PFSK-1 (cell line): ENCODE data around the gene LRFN2.

Experiments used
- FOXP2 ChIP-seq: optimal IDR thresholded peaks from 2 replicates; pipeline ENCODE3; 2011; ENCODE audit warnings: borderline replicate concordance, control low read depth, inconsistent platforms; ENCODE audit not compliant: insufficient read depth; ENCODE audit errors: extremely low read length, extremely low read depth
- POLR2AphosphoS5 ChIP-seq: IDR thresholded peaks from 2 replicates; pipeline ENCODE4 v1.6.1; 2012; ENCODE audit warnings: low read depth, mild to moderate bottlenecking, control low read depth, low read length, moderate library complexity
- SIN3A ChIP-seq: IDR thresholded peaks from 2 replicates; pipeline ENCODE4 v1.6.1; 2012; ENCODE audit warnings: mild to moderate bottlenecking, low read length, moderate library complexity, borderline replicate concordance; ENCODE audit not compliant: insufficient read depth
- TAF1 ChIP-seq: IDR thresholded peaks from 2 replicates; pipeline ENCODE4 v1.6.1; 2012; ENCODE audit warnings: low read length, control low read depth, borderline replicate concordance; ENCODE audit not compliant: insufficient read depth
- TF ChIP-seq, protein P1 (sequence below), 2 experiments: IDR thresholded peaks; 2 replicates each; pipeline versions ENCODE4 v1.6.1 to v1.8.0; 2011 to 2012; ENCODE audit warnings: low read depth in 2 of 2, low read length in 2 of 2, control low read depth in 1 of 2, inconsistent platforms in 1 of 2, mild to moderate bottlenecking in 1 of 2, moderate library complexity in 1 of 2; ENCODE audit not compliant: insufficient read depth in 1 of 2

The LRFN2 gene

GRCh38 chr6:40349123-40349900 is 237.9 kb downstream of the LRFN2 start:
- no peak for TF ChIP-seq POLR2AphosphoS5
- no peak for TF ChIP-seq TAF1
- TF ChIP-seq, protein P1, sequence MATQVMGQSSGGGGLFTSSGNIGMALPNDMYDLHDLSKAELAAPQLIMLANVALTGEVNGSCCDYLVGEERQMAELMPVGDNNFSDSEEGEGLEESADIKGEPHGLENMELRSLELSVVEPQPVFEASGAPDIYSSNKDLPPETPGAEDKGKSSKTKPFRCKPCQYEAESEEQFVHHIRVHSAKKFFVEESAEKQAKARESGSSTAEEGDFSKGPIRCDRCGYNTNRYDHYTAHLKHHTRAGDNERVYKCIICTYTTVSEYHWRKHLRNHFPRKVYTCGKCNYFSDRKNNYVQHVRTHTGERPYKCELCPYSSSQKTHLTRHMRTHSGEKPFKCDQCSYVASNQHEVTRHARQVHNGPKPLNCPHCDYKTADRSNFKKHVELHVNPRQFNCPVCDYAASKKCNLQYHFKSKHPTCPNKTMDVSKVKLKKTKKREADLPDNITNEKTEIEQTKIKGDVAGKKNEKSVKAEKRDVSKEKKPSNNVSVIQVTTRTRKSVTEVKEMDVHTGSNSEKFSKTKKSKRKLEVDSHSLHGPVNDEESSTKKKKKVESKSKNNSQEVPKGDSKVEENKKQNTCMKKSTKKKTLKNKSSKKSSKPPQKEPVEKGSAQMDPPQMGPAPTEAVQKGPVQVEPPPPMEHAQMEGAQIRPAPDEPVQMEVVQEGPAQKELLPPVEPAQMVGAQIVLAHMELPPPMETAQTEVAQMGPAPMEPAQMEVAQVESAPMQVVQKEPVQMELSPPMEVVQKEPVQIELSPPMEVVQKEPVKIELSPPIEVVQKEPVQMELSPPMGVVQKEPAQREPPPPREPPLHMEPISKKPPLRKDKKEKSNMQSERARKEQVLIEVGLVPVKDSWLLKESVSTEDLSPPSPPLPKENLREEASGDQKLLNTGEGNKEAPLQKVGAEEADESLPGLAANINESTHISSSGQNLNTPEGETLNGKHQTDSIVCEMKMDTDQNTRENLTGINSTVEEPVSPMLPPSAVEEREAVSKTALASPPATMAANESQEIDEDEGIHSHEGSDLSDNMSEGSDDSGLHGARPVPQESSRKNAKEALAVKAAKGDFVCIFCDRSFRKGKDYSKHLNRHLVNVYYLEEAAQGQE (IDR thresholded peaks at IDR 0.05; ENCODE audit: insufficient read depth in 1 of 2, low read depth in 2 of 2, low read length in 2 of 2), result 0 out of 4 replicates have a peak, but pooled peaks of 1 of the 2 experiments have one; percentile 4
- no peak for TF ChIP-seq FOXP2
- TF ChIP-seq SIN3A, result no peak

DNA sequence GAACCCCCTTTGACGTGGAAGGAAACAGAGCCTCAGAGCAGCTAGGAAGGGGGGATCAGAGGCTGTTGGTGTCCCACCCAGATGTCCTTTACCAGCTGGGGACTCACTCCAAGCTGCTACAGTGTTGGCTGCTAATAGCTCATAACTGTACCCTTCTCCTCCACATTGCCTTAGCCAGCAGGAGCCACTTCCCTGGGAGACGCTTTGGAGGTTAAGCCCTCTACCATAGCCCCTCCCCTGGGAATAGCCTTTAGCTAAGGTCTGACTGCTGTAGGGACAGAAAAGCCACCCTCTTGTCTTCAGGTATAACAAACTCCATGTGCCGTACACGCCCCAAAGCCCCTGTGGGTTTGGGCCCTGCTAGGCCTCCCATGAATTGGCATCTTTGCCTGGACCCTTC is 238.6 kb downstream of the LRFN2 start:
- TF ChIP-seq TAF1 (no peak), POLR2AphosphoS5 (no peak), FOXP2 (no peak), SIN3A (no peak)

DNA sequence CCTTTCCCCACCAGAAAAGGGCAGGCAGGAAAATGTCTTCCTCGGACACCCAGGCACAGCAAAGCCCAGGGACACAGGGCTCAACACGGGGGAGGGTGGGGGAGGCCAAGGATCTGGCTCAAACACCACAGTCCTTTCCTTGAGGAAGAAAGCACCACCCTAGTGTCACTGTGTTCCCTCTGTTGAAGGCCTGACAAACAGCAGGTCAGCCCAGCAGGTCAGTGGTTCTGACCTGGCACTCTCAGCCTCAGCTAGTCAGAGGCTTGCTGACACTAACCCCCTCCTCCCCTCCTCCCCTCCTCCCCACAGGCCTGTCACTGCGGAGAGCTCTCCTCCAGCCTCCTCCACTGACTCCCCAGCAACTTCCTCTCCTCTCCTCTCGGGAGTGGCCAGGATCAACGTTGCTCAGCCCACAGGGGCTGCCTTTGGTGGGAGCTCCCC is 239.6 kb downstream of the LRFN2 start:
- no peak for TF ChIP-seq POLR2AphosphoS5

DNA sequence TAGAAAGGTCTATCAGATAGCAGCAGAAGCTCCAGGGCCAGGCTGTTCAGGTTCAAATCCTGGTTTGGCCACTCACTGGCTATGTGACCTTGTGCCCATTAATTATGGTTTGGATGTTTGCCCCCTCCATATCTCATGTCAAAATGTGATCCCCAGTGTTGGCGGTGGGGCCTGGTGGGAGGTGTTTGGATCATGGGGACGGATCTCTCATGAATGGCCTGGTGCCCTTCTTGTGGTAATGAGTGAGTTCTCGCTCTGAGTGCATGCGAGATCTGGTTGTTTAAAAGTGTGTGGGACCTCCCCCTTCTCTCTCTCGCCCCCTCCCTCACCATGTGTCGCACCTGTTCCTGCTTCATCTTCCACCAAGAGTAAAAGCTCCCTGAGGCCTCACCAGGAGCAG is 240.9 kb downstream of the LRFN2 start:
- TF ChIP-seq TAF1 (no peak), FOXP2 (no peak), POLR2AphosphoS5 (no peak), SIN3A (no peak)
- TF ChIP-seq, protein P1 (IDR thresholded peaks at IDR 0.05; ENCODE audit: insufficient read depth in 1 of 2, low read depth in 2 of 2, low read length in 2 of 2), result no peak

GRCh38 chr6:40344566-40345167 is 242.5 kb downstream of the LRFN2 start:
- no peak for TF ChIP-seq TAF1
- no peak for TF ChIP-seq POLR2AphosphoS5
- TF ChIP-seq, protein P1 (IDR thresholded peaks at IDR 0.05; ENCODE audit: insufficient read depth in 1 of 2, low read depth in 2 of 2, low read length in 2 of 2), result no peak
- TF ChIP-seq SIN3A, result no peak
- TF ChIP-seq FOXP2, result no peak

DNA sequence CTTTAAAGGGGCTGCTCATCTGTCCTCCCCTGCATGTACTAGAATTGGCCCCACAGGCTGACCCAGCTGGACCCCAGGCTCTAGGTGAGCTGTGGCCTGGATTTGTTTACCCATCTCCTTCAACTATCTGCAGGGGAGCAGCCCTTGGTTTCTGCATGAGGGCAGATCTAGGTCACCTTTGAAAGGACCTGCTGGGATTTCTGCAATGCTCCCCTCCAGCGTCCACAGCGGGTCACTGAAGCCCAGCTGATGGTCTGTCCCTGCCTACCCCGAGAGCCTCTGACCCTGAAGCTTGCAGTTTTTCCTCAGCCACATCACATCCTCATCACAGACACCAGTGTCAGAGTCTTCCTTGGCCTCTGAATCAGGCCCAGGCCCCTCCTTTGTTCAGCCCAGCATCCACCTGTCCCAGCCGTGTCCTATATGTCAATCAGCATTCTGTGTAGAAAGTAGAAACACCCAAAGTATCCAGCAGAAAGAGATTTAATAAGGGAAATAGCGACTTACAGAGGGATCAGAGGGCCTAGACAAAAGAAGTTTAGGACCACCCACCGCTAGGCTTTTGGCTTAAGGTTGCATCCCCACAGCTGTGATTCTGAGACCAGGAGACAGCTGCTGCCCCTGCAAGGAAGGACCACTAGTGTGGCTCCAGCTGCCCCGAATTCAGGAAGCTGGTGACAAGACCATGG is 243.1 kb downstream of the LRFN2 start:
- TF ChIP-seq SIN3A (no peak), TAF1 (no peak), POLR2AphosphoS5 (no peak)
